ENCODE data around the gene ADCY7.

The ADCY7 gene

DNA sequence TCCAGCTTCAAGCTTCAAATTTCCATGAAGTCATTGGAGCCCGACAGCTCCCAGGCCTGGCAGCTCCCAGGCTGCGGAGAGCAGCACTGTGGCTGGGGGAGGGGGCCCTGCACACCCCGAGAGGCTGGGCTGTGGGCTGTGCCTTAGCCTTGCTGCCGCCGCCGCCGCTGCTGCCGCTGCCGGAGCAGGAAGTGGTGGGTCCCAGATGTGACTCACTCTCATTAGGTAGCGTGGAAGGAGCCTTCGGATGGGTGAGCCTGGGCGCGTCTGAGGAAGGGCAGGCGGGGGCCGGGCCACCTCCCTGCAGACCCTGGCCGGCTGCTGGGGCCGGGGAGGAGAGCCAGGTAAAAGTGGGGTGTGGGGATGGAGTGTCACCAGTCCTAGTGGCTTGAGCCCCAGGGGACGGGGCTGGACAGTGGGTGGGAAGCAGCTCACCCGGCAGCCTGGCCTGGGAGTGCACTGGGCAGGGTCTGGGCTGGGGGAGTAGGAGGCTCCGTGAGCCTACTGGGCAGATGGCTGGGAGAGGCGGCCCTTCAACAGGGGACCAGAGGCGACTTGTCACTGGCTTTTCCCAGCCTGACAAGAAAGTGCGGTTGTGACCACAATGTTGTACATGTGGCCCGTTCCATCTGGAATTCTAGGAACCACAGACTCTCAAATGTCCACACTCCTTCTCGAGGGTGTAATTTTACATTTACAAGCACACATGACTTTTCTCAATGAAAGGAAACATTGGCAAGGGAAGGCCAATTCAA is at the start of gene ADCY7:
ADCY7 (plus strand) TSS at position 215 of the 755 bp plus-strand sequence. CDS start 21,629 bp downstream, outside the sequence.
- peak; percentile 83 to 88 (median 85) for DNase-seq

DNA sequence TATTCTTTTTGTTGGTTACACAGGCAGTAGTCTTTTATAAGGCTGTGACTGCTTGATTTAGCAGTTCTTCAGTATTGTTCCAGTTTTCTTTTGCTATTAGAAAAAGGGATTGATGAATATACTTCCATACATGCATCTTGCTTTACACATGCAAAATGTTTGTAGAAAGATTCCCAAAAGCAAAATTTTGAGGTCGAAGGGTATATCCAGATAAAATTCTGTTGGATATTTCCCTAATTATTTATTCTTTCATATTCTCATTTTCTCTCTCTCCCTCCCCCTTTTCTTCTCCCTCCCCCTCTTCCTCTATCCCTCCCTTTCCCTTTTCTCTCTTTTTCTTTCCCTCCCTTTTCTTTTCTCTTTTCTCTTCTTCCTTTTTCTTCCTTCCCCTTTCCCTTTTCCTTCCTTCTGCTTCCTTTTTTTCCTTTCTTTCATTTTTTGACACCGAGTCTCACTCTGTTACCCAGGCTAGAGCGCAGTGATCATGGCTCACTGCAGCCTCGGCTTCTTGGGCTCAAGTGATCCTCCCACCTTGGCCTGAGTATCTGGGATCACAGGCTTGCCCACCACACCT is 46.9 kb upstream of the ADCY7 start:
- no peak for DNase-seq

DNA sequence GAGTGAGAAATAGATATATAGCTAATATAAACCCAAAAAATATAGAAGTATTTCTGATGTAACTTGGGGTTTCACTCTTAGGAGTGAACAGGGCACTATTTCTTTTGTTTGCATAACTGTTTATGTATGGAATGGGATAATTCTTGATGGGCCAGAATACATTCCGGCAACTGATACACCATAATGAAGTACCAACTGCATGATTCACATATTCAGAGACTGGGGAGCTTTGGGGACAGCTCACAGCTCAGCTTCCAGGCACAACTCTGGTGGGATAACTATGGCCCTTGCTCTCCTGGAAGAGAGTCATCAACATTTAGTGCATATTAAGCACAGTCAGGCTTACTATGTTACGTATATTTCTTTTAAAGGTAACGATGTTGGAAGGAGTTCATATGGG is 42.1 kb upstream of the ADCY7 start:
- DNase-seq, result no peak

DNA sequence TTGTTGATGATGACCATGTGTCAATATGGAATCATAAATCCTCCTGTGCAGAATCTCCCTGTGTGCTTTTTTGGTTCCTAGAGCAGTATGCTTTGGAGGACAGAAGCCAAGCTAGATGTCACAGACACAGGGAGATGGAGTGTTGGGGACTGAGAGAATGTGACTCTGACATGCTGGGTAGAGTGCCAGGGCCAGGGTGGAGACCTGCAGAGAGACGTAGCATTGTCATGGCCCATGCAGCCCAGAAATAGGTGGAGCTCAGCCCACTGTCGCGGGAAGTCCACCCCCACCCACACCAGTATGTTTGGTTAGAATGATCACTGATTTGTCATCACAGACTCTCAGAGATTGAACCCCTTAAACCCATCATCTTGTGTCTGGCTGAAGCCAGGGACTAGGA is 39.2 kb upstream of the ADCY7 start:
- no peak for DNase-seq

DNA sequence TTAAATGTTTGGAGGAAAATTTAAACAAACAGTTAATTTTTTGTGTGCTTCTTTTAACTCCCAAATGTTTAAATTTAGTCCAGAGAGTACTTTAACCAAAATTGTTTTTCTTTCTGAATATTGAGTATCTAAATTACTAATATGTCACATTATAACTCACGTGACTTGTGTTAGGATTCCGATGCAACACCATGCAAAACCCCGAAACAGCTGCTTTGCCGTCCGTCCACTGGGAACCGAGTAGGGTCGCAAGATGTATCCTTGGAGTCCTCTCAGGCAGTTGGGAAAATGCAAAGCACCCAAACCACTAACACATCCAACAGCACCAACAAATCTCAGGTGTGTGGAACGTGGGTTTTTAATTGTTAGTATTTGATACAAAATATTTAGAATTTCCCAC is 38.7 kb upstream of the ADCY7 start:
- no peak for DNase-seq

DNA sequence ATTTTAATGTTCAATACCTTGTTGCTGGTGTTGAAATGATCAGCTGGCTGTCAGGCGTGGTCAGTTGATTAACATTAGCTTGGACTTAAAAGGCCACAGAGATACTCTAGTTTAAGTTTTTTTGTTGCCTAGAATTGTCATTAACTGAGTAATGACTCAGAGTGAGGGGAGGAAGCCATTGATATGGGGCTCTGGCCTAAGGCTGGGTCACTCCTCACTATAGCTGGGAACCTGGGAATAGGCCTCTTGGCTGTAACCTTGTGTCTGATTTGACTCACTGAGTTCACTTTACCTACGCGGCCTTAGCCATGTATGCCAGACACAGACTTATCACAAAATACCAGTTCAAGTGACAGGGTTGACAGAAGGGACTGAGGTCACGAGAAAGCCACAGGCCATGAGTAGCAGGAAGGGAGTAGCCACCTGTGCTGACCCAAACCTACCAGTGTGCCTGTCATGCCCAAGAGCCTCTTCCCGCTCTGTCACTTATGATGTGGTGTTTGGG is 37.9 kb upstream of the ADCY7 start:
- DNase-seq, result no peak

DNA sequence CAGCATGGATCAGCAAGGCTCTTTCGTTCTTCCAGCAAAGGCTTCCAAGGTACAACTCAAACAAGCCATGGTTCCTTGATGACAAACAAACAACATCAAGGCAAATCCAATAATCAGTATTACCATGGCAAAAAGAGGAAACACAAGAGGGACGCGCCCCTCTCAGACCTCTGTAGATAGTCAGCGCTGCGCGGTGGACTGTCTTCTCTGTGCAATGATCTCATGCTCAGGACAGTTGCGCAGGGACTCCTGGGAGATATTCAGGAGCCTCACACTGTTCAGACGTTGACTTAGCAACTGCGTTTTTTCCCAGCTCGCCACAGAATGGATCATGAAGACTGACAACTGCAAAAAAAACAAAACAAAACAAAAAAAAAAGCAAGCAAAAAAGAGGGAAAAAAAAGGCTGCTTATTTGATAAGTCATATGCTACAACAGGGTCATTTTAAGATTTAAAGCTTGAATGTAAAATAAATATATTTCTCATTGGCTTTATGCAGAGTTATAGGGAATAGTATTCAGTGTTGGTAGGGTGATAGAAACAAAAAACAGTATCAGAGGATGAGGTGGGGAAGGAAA is 37.1 kb upstream of the ADCY7 start:
- no peak for DNase-seq

DNA sequence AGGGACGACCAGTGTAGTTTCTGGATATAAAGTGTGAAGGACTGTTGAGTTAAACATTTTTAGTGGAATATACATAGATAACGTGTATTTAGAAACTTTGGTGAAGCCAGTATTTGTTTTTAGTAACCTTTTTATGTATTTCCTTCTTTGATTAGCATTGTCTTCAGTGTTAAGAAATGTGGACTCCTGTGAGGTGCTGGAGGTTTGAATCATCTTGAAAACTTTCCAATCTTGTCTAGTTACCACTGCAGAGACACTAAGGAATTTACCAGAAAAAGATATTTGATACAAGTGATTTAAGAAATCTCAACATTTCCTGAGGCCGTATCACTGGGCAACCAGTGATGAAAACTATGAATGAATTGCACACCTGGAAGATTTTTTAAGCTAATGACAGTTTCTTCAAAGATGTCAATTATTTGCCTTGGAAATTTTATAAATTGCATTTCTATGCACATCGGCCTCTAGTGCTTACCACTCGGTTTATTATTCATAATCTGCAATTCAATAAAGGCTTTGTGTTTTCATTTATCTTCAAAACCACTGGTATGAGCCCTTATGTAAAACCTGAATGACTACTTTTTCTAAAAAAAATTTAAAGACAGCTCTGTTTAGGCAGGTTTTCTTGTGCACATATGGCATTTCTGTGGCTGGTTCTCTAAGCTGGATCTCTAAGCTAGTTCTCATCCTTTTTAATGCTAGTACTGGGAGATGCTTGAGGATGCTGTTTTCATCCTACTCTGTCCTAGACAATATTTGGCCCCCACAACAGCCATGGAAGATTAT is 31.4 kb upstream of the ADCY7 start:
- no peak for DNase-seq

DNA sequence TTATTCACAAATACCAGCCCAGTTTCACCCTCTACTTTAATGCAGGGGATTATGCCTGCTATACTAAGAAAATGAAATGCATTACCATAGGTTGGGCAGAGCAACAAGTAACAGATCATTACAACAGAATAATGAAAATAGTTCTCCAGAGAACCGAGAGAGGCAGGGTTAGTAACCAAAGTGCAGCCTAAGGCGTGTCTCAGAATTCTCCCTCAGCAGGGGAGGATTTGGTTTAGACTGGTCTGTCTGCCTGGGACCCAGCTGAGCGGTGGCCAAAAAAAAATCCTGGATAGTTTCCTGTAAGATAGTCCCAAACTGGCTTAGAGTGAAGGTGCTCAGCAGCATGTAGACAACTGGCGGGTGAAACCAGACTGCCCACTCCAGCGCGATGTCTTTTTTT is 30.8 kb upstream of the ADCY7 start:
- no peak for DNase-seq

DNA sequence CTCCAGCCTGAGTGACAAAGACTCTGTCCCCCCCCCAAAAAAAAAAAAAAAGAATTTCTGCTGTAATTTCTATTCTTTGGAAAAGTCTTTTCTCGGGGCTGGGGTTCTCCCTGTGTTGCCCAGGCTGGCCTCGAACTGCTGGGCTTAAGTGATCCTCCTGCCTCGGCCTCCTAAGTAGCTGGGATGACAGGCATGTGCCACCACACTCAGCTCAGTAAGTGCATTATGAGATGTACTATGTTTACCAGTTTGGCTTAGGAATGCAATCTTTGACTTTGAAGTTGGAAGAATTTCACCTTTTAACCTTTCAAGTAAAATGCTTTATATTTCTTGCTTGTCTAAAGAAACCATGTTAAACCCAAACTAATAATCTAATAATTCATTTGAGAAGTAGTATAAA is 28.0 kb upstream of the ADCY7 start:
- DNase-seq, result no peak

DNA sequence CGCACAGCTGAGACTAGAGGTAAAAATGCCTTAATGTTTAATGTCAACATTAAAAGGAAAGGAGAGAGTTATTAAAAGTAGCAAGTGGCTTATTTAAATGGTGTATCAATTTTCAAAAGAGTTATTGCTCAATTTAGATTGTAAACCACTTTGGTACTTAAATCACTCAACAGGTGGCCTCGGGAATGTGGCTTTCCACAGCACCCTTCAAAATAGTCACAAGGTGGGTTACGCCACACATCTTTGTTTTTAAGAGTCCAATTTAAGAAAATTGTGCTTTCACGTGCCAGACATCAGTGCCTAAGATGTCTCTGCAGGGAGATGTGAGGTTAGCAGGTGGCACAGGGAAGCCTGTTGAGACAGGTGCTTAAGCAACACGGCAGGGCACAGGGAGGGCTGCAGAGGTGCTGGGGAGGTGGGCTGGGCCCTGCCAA is 27.5 kb upstream of the ADCY7 start:
- DNase-seq, result no peak

DNA sequence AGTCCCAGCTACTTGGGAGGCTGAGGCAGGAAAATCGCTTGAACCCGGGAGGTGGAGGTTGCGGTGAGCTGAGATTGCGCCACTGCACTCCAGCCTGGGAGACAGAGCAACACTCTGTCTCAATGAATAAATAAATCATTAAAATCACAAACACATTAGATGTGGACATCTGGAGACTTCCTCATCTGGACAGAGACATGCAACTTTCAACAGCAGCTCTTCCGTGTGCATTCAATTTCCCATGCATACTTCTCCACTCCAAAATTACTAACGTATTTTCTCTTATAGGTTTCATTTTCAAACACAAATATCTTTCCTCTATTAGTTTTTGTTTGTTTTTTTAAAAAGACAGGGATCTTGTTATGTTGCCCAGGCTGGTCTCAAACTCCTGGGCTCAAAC is 23.3 kb upstream of the ADCY7 start:
- DNase-seq, result peak; percentile 23 to 44 (median 37)

DNA sequence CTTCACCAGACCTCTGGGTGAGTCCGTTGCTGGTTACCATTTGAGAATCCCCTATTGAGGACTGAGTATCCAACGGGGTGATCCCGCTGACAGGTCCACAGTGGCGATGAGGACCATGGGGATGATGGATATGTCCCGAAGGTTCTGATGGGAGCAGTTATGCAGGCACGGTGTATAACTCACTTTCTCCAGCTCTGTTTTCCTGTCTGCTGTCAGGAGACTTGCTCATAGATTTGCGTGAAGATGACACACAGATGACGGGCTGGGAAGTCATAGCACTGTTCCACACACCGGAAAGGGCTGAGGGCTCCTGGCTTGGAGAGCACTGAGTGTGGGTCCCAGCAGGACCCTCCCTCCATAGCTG is 22.2 kb upstream of the ADCY7 start:
- DNase-seq, result no peak

DNA sequence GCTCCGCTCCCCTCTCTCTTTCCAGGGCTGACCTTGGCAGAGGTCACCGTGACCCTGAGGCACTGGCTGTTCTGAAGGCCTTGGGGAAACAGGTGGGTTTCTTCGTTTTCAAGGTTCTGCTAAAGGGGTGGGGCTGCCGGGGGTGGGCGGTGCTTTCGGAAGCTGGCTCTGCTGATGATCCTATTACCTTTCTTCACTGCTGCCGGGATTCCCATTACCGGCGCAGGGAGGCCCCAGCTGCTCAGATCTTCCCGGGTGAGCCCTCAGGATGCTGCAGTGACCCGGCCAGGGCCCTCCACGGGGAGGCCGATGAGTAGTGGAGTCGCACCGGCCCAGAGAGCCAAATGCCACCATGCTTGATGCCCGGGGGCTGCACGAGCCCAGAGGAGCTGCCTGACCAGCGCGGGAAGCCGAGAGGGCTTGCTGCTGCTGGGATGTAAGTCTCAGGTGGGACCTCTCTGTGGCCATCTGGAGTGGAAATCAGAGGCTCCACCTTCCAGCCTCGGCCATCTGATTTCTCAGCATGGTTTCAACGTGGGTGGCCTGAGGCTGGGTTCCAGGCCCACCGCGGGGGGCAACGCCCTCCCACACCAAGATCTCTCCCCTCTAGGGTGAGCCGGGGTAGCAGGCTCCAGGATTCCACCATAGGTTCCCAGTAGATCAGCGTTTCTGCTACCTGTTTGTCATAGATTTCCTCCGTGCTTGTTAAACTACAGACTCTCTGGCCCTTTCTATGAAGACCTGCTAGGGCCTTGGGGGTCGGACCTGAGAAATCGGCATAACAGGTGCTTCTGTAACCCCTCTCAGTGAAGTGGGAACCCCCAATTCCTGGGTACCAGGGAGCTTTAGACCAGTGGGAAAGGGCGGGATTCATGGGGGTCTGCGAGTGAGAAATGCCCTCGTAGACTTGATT is 21.6 kb upstream of the ADCY7 start:
- DNase-seq, result no peak

DNA sequence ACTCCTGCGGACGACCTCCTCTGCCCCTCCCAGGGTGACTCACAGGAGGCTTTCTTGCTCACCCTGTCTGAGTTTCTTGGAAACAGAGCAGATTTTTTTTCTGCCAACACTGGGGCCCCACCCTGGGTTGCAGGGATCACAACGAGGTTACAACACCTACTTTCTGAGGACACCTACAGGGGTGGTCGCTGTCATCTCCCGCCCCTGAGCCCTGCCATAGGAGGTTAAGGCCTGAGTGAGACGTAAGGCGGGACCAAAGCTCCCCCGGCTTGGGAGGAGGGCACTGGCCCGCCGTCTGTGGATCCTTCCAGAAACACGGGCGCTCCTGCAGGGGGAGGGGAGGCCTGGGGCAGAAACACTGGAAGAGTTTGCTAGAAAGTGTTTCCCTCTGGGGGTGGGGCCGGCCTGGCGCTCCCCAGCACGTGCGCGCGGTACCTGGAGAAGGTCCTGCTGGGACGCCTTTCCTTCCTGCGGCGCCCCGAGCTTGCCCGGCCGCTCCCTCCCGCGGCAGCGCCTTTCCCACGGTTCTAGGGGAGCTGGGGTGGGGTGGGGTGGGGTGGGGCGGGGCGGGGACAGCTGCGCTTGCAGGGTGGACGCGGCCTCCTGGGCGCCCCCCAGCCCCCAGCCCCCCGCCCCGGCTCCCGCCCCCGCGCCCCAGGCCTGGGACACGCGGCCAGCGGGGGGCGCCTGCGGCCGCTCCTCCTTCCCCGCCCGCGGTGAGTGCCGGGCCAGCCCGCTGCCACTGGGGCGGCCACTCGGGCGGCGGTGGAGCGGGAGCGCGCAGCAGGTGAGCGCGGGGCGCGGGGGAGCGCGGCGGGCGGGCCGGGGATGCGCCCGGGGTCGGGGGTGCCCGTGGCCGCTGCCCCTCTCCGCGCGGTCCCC is 20.7 kb upstream of the ADCY7 start:
- DNase-seq, result peak; percentile 59 to 88 (median 71)

DNA sequence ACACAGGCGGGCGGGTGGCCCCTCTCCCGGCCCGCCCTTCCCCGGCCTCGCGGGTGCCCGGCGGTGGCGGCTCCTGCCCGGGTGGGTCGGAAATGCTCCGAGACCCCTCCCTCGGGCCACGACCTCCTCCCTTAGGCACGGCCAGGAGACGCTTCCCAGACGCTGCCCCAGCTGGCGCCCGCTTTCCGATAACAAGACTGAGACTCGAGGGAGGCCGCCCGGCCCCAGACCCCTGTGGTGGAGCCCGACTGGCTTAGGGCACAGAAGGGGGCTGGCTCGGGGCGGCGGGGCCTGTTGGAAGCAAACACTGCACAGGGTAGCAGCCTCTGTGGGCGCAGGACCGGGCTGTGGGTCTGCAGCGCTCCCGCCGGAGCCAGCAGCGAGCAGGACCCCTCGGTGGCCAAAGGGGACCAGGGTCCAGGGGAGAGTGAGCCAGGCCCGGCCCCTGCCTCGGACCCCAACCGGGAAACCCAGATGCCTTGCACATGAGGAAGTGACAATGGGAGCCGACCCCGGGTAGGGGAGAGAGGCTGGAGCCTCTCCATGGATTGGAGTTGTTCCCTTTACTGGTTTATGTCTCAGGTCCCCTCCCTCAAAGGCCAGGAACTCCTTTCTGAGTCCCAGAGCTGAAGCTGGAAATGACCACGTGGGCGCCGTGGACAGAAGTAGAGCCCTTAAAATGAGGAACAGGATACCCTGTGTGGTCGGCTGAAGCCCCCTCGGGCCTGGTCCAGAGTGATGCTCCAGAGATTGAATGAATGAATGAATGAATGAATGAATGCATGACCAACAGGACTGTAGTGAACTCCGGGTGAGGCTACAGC is 19.8 kb upstream of the ADCY7 start:
- DNase-seq, result peak; percentile 42 to 50 (median 47)

DNA sequence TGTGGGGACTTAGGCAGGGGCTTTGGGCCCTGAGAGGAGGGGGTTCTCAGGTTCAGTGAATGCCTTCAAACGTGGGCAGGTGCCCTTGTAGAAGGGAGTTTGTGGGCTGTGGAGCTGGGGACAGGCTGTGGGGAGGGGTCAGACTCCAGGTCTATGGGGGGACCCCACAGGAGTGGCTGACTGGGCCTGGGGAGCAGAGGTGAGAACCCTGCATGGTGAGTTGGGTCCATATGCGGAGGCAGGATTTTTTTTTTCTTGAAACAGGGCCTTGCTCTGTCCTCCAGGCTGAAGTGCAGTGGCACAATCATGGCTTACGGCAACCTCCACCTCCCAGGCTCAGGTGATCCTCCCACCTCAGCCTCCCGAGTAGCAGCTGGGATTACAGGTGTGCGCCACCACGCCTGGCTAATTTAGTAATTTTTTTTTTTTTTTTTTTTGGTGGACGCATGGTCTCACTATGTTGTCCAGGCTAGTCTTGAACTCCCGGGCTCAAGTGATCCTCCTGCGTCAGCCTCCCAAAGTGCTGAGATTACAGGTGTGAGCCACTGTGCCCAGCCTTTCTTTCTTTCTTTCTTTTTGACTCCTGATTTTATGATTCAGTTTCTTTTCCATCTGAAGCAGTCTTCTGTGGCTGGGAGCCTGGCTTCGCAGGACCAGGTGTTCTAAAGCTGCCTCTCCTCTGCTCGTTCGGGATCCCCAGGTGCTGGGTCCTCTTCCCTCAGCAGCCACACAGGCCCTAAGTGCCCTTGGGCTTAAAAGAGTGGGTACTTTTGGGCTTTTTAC is 19.0 kb upstream of the ADCY7 start:
- DNase-seq, result no peak

DNA sequence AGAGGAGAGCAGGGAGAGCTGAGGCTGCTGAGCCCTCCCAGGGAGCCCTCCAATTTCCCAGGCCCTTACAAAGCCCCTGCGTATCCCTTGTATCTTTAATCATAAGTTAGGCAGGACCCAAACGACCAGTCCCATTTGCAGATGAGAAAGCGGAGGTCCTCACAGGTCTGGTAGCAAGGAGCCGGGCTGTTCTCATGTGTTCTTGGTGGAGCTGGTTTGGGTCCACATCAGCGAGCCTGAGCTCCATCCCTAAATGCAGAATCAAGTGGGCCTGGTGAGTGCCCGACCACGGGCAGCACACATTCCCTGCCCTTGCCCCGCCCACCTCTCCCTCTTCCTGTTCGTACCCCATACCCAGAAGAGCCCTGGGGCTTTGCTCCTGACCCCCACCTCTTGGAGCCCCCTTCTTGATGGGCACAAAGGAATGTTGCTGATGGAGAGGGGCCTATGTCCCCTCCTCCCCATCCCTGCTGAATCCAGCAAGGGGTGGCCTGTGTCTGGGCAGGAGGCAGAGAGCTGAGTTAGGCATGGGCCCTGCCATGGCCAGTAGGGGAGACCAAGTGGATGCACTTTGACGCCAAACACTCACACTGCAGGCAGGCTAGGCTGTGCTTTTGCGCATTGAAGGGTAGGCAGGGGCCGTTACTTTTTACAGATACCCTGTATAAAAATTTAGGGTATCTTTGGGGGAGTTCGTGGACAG is 18.3 kb upstream of the ADCY7 start:
- no peak for DNase-seq

DNA sequence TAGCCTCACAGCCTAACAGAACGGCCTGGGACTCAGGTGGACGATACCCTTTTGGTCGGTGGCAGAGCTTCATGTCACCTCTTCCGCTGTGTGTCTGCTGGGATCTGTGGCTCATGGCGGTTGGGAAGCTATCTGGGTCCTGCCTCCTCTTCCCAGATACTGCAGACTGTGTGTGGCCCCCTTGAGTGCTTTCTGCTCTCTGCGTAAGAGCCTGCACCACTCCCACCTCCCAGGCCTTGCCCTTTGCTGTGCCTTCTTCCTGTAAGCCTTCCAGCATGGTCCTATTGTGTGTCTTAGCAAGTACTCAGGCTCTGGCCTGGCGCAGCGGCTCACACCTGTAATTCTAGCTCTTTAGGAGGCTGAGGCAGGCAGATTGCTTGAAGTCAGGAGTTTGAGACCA is 17.5 kb upstream of the ADCY7 start:
- DNase-seq, result no peak

Measured in suppressor macrophage treated with lipopolysaccharide for 1 hour (primary cell).